Testis (tissue), 3 donors: ENCODE data around the gene KDSR. TPM values are rescaled to one million over a fixed set of nuclear protein-coding genes. Genes with fewer than 3 reads are reported as not detected.
A peak's percentile ranks its signal among the peaks of the same experiment; 100 is the strongest.

ENCODE experiments used
- DNase-seq: peaks from one replicate; pipeline ENCODE4 v3.0.0-alpha.2; 2019
- H3K27ac ChIP-seq, 2 donors: fragments of 200-600 bp; sonication (generic); one replicate each; pipeline ENCODE4 v1.5.1; 2019
- H3K27me3 ChIP-seq: fragments of 200-600 bp; sonication (generic); one replicate; pipeline ENCODE4 v1.5.1; 2019
- H3K36me3 ChIP-seq: fragments of 200-600 bp; sonication (generic); one replicate; pipeline ENCODE4 v1.5.1; 2017; ENCODE audit warnings: low read depth; ENCODE audit errors: missing control alignments
- H3K4me1 ChIP-seq: fragments of 200-600 bp; sonication (generic); one replicate; pipeline ENCODE4 v1.5.1; 2019
- H3K4me3 ChIP-seq, 2 donors: fragments of 200-600 bp; sonication (generic); one replicate each; pipeline ENCODE4 v1.5.1; 2017 to 2019
- H3K9me3 ChIP-seq: fragments of 200-600 bp; sonication (generic); one replicate; pipeline ENCODE4 v1.5.1; 2017
- POLR2A ChIP-seq: fragments of 450-650 bp; IDR thresholded peaks from one replicate; pipeline ENCODE4 v1.6.1; 2017; ENCODE audit warnings: antibody characterized with exemption, mild to moderate bottlenecking, moderate library complexity
- WGBS, 2 donors: methylation state at CpG; one replicate each; pipeline ENCODE4 v1.1.5; 2018; 5-methylcytosine and 5-hydroxymethylcytosine counted together
- intact Hi-C: fragments of 100-400 bp; cut with DNase I; formaldehyde crosslinking; loops from one replicate; pipeline ENCODE4 v1.15.1; 2023; ENCODE audit warnings: low total_unique reads
- polyA plus RNA-seq: library from polyadenylated mRNA; stranded (reverse); fragments of 350-450 nt; fragmentation: Illumina TruSeq; extraction: RNeasy Lipid Tissue Mini Kit (QIAGEN cat#74804); gene quantifications from one replicate; pipeline ENCODE4 v1.2.3, GENCODE V29; 2014; ENCODE audit warnings: low read depth, low replicate concordance; ENCODE audit not compliant: insufficient read depth
- total RNA-seq, 2 donors: library from RNA; depleted of rRNA; stranded (reverse); fragments of >200 nt; gene quantifications; one replicate each; pipeline ENCODE4 v1.2.3, GENCODE V29; 2016
- TF ChIP-seq, protein P1 (sequence below), 3 experiments: fragments of 450-650 bp in 2 of 3; fragments of 200-600 bp in 1 of 3; sonication (generic) in 1 of 3; IDR thresholded peaks; one replicate each; pipeline ENCODE4 v1.5.1; 2016 to 2019; ENCODE audit warnings: antibody characterized with exemption in 3 of 3, mild to moderate bottlenecking in 2 of 3, moderate library complexity in 1 of 3

Gene KDSR
- total and polyA plus RNA-seq, 3 donors from 2014 or later, result 30.2 to 64.1 (median 41.7) TPM

GRCh38 chr18:63320975-63321265 is 46.1 kb downstream of the KDSR start:
- 45 to 49% methylated on average over 16 of the region's 16 CpGs for WGBS, 2 donors
- no peak for DNase-seq
- intact Hi-C loops, result loop anchor here (5.0 kb wide), 1 partner anchor 194 kb away; no protein-coding TSS in a partner anchor

GRCh38 chr18:63320123-63320974 is 46.7 kb downstream of the KDSR start:
- intact Hi-C loops, result loop anchor here (5.0 kb wide), 1 partner anchor 193 kb away; no protein-coding TSS in a partner anchor
- DNase-seq, result peak; percentile 90
- peak overlapping the region; percentile 71 to 86 for H3K4me3 ChIP-seq
- peaks cover 17% of the 10 kb centered on the region for H3K4me1 ChIP-seq
- peak overlapping the region; percentile 76 to 93 for H3K27ac ChIP-seq
- no peaks in the 10 kb centered on the region for H3K27me3 ChIP-seq
- H3K36me3 ChIP-seq, result no peaks in the 10 kb centered on the region
- TF ChIP-seq POLR2A, result no peak
- TF ChIP-seq, protein P1, sequence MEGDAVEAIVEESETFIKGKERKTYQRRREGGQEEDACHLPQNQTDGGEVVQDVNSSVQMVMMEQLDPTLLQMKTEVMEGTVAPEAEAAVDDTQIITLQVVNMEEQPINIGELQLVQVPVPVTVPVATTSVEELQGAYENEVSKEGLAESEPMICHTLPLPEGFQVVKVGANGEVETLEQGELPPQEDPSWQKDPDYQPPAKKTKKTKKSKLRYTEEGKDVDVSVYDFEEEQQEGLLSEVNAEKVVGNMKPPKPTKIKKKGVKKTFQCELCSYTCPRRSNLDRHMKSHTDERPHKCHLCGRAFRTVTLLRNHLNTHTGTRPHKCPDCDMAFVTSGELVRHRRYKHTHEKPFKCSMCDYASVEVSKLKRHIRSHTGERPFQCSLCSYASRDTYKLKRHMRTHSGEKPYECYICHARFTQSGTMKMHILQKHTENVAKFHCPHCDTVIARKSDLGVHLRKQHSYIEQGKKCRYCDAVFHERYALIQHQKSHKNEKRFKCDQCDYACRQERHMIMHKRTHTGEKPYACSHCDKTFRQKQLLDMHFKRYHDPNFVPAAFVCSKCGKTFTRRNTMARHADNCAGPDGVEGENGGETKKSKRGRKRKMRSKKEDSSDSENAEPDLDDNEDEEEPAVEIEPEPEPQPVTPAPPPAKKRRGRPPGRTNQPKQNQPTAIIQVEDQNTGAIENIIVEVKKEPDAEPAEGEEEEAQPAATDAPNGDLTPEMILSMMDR (IDR thresholded peaks at IDR 0.05), result peak in 1 of 3 experiments; percentile 41
- WGBS, 2 donors, result 0 to 2% methylated on average over 16 to 67 of the region's 92 CpGs
- no peaks in the 10 kb centered on the region for H3K9me3 ChIP-seq

More at GRCh38 chr18:63320975-63321265, 46.1 kb downstream of the KDSR start:
- Histone ChIP-seq H3K36me3 (no peaks in the 10 kb centered on the region), H3K27ac (peak overlapping the region; percentile 76 to 93), H3K27me3 (no peaks in the 10 kb centered on the region), H3K4me3 (peak overlapping the region; percentile 48 to 71), H3K9me3 (no peaks in the 10 kb centered on the region), H3K4me1 (peaks cover 14% of the 10 kb centered on the region)
- TF ChIP-seq, protein P1 (IDR thresholded peaks at IDR 0.05), result no peak

DNA sequence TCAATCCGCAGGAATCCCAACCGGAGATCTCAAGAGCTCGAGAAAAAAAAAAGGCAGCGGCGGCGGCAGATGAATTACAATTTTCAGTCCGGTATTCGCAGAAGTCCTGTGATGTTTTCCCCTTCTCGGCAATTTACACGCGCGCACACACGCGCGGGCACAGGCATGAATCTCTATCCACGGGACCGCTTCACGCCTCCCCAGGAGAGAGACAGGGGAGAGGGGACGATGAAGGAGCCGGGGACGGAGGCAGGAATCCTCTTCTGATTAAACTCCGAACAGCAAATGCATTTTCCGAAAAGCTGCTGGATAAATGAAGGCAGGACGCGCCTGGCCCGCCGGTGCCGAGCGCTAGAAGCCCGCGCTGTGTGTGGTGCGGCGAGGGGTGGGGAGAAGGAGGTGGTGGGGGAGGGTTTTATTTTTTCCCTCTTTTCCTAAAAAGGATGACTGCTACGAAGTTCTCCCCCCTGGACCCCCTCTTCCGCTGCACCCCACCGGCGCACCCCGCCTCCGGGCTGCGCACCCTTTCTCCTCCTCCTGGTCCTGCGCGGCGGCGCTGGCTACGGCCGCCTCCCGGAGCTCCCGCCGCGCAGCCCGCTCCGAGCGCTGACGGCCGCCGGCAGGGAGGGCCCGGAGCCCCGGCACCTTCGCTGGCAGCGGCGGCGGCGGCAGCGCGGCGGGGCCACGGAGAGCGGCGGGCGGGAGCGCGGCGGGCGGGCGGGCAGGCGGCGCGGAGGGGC is 47.5 kb downstream of the KDSR start, which contains the start of gene BCL2:
Gene BCL2 (minus strand): TSS at position 387 of the 740 bp plus-strand sequence.
- H3K4me3 ChIP-seq, result peak within 1 kb of the TSS; percentile 71 to 86
- H3K27ac ChIP-seq, result peak within 1 kb of the TSS; percentile 83 to 93
- intact Hi-C loops, result loop anchor here (5.0 to 10.0 kb wide), 2 partner anchors 55 to 192 kb away; no protein-coding TSS in a partner anchor
- H3K27me3 ChIP-seq, result no peaks in the 10 kb centered on the region
- no peaks in the 10 kb centered on the region for H3K36me3 ChIP-seq
- H3K9me3 ChIP-seq, result no peaks in the 10 kb centered on the region
- no peak for TF ChIP-seq POLR2A
- TF ChIP-seq, protein P1 (IDR thresholded peaks at IDR 0.05), result no peak
- peaks cover 19% of the 10 kb centered on the region for H3K4me1 ChIP-seq
- peak; percentile 57 for DNase-seq
- 0% methylated on average over 40 to 55 of the region's 78 CpGs for WGBS, 2 donors

DNA sequence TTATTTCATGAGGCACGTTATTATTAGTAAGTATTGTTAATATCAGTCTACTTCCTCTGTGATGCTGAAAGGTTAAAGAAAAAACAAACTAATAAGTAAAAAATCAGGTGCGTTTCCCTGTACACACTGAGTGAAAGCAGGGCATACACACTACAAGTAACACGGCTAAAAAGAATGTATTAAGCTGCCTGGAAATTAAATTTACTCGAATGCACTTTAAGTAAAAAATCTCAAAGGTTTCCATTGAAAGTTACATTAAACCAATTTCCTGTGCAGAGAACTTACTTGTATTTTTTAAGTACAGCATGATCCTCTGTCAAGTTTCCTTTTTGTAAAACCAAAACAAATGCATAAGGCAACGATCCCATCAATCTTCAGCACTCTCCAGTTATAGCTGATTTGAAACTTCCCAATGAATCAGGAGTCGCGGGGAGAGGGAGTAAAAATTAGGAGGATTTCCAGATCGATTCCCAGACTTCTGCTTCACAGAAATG is 48.1 kb downstream of the KDSR start:
- intact Hi-C loops, result loop anchor here (10.0 kb wide), 1 partner anchor 54 kb away; no protein-coding TSS in a partner anchor

More for the DNA sequence above, 48.1 kb downstream of the KDSR start:
- Histone ChIP-seq H3K27me3 (no peaks in the 10 kb centered on the region), H3K36me3 (no peaks in the 10 kb centered on the region), H3K27ac (peak overlapping the region; percentile 83 to 93), H3K4me3 (peak overlapping the region; percentile 71 to 86), H3K4me1 (peaks cover 25% of the 10 kb centered on the region), H3K9me3 (no peaks in the 10 kb centered on the region)
- no peak for TF ChIP-seq POLR2A
- TF ChIP-seq, protein P1 (IDR thresholded peaks at IDR 0.05), result no peak
- no peak for DNase-seq
- WGBS, 2 donors, result 1% methylated on average over 8 of the region's 8 CpGs
